HG02610 (cell line): ENCODE data around the gene CDH11.

Experiments
- ATAC-seq: cut with Tn5 transposase; IDR thresholded peaks from one replicate; pipeline ENCODE4 v1.9.1; 2021; ENCODE audit warnings: mild to moderate bottlenecking, moderate library complexity; ENCODE audit not compliant: unreplicated experiment

The CDH11 gene

GRCh38 chr16:64925166-64925565 lies 196.7 kb downstream of the CDH11 start:
- no peak for ATAC-seq

- ATAC-seq: no peak
Observed at GRCh38 chr16:64924086-64924485, 197.8 kb downstream of the CDH11 start.

- ATAC-seq: no peak
Observed at GRCh38 chr16:64919929-64920607, 201.8 kb downstream of the CDH11 start.

- ATAC-seq: no peak
Observed at GRCh38 chr16:64919141-64919540, 202.7 kb downstream of the CDH11 start.

GRCh38 chr16:64916051-64916450 lies 205.8 kb downstream of the CDH11 start:
- no peak for ATAC-seq

GRCh38 chr16:64910356-64910755 lies 211.5 kb downstream of the CDH11 start:
- ATAC-seq: no peak

GRCh38 chr16:64907844-64908243 lies 214.0 kb downstream of the CDH11 start:
- ATAC-seq: no peak

- no peak for ATAC-seq
Observed at GRCh38 chr16:64903770-64904169, 218.1 kb downstream of the CDH11 start.

- ATAC-seq: no peak
Observed at GRCh38 chr16:64900517-64900916, 221.3 kb downstream of the CDH11 start.

- ATAC-seq: no peak
Observed at GRCh38 chr16:64900019-64900418, 221.8 kb downstream of the CDH11 start.

- no peak for ATAC-seq
Observed at GRCh38 chr16:64898159-64898558, 223.7 kb downstream of the CDH11 start.
